PC-9 (cell line): ENCODE data around the gene CEP55. TPM values are rescaled to one million over a fixed set of nuclear protein-coding genes. Genes with fewer than 3 reads are reported as not detected.

Experiments
- BruUV-seq: library from RNA; stranded (reverse); fragments of 400-500 nt; replicated peaks from 2 replicates; lab custom pipeline; 2021; lab: Mats Ljungman, UMichigan
- CTCF ChIA-PET: fragments of 300-600 bp; sonication (Branson Sonifier 250); formaldehyde crosslinking; loops from one replicate; lab custom pipeline; 2022; ENCODE audit warnings: antibody characterized with exemption; lab: Charles Lee
- POLR2A ChIA-PET: fragments of 300-600 bp; sonication (Branson Sonifier 250); formaldehyde crosslinking; loops from one replicate; lab custom pipeline; 2022; ENCODE audit warnings: antibody characterized with exemption; ENCODE audit not compliant: unreplicated experiment; lab: Charles Lee
- DNase-seq, 2 experiments: peaks; one replicate each; pipeline versions ENCODE4 v3.0.0 to v3.0.0-alpha.2; 2015 to 2022; ENCODE audit warnings: mixed read lengths in 1 of 2
- H2AFZ ChIP-seq: fragments of 200-600 bp; sonication (generic); 2 replicates; pipeline ENCODE4 v1.8.1; 2017; ENCODE audit warnings: antibody characterized with exemption
- H3F3A ChIP-seq: fragments of 200-600 bp; sonication (generic); 2 replicates; pipeline ENCODE4 v1.8.1; 2017; ENCODE audit warnings: antibody characterized with exemption, mild to moderate bottlenecking, low read depth; ENCODE audit not compliant: insufficient read depth
- H3K27ac ChIP-seq: fragments of 200-600 bp; sonication (generic); 2 replicates; pipeline ENCODE4 v1.6.1; 2016; ENCODE audit warnings: mixed run types
- H3K27me3 ChIP-seq: fragments of 200-600 bp; sonication (generic); 2 replicates; pipeline ENCODE4 v1.6.1; 2016; ENCODE audit warnings: low read depth, mixed run types; ENCODE audit not compliant: insufficient read depth
- H3K36me3 ChIP-seq: fragments of 200-600 bp; sonication (generic); 2 replicates; pipeline ENCODE4 v1.6.1; 2016; ENCODE audit warnings: low read depth, mixed run types
- H3K4me1 ChIP-seq: fragments of 200-600 bp; sonication (generic); replicated peaks from 2 replicates; pipeline ENCODE4 v1.6.1; 2016; ENCODE audit warnings: mixed run types; ENCODE audit not compliant: insufficient read depth
- H3K4me2 ChIP-seq: fragments of 200-600 bp; sonication (generic); 2 replicates; pipeline ENCODE4 v1.6.1; 2017; ENCODE audit warnings: mixed run types
- H3K4me3 ChIP-seq: fragments of 200-600 bp; sonication (generic); 2 replicates; pipeline ENCODE4 v1.6.1; 2016; ENCODE audit warnings: mixed run types
- H3K79me2 ChIP-seq: fragments of 200-600 bp; sonication (generic); 2 replicates; pipeline ENCODE4 v1.6.1; 2017; ENCODE audit warnings: low read depth, mixed run types
- H3K9me2 ChIP-seq: fragments of 200-600 bp; sonication (generic); 2 replicates; pipeline ENCODE4 v1.8.1; 2017; ENCODE audit warnings: mild to moderate bottlenecking; ENCODE audit not compliant: insufficient read depth
- H3K9me3 ChIP-seq: fragments of 200-600 bp; sonication (generic); 2 replicates; pipeline ENCODE4 v1.8.1; 2016; ENCODE audit warnings: low read depth; ENCODE audit not compliant: insufficient read depth
- H4K20me1 ChIP-seq: fragments of 200-600 bp; sonication (generic); 2 replicates; pipeline ENCODE4 v1.8.1; 2017; ENCODE audit not compliant: insufficient read depth
- CTCF ChIP-seq: fragments of 200-600 bp; sonication (generic); conservative IDR thresholded peaks from 2 replicates; pipeline ENCODE4 v1.6.1; 2017; ENCODE audit warnings: mixed run types, antibody characterized with exemption, mild to moderate bottlenecking, moderate library complexity
- EZH2 ChIP-seq: fragments of 200-600 bp; sonication (generic); IDR thresholded peaks from 2 replicates; pipeline ENCODE4 v1.8.0; 2017; ENCODE audit warnings: antibody characterized with exemption, low read depth
- intact Hi-C: fragments of 100-400 bp; cut with micrococcal nuclease; formaldehyde crosslinking; loops from one replicate; pipeline ENCODE4 v1.10.0; 2022; ENCODE audit not compliant: unreplicated experiment
- total RNA-seq: library from RNA; stranded (reverse); gene quantifications from 2 replicates; pipeline ENCODE4 v1.2.3, GENCODE V29; 2021

Gene CEP55
- total RNA-seq, 1 experiment from 2014 or later = 38.9 TPM

GRCh38 chr10:93554760-93555432 lies 58.5 kb downstream of the CEP55 start:
- Histone ChIP-seq H3K9me3 (no peaks in the 10 kb centered on the region), H4K20me1 (no peaks in the 10 kb centered on the region), H3K4me1 (peaks cover 12% of the 10 kb centered on the region), H3K79me2 (no peaks in the 10 kb centered on the region), H3K4me3 (no peak overlapping the region), H3K27ac (no peak overlapping the region), H3K36me3 (no peaks in the 10 kb centered on the region), H3K9me2 (no peaks in the 10 kb centered on the region), H3F3A (peaks cover 6% of the 10 kb centered on the region), H2AFZ (no peak overlapping the region), H3K4me2 (no peak overlapping the region), H3K27me3 (no peaks in the 10 kb centered on the region)
- POLR2A ChIA-PET = interaction anchor here (0.8 kb wide), 1 partner anchor 126 kb away, joined by 3 read pairs; no protein-coding TSS in a partner anchor
- intact Hi-C loops = loop anchor here (1.0 kb wide), 1 partner anchor 125 kb away; no protein-coding TSS in a partner anchor
- TF ChIP-seq EZH2 = no peak
- peak; percentile 69 for TF ChIP-seq CTCF
- no TSS peak for BruUV-seq
- CTCF ChIA-PET = interaction anchor here (0.6 to 1.8 kb wide), 4 partner anchors 59 to 261 kb away, joined by 3 to 11 read pairs (median 6); no protein-coding TSS in a partner anchor
- peak; percentile 48 to 54 for DNase-seq

DNA sequence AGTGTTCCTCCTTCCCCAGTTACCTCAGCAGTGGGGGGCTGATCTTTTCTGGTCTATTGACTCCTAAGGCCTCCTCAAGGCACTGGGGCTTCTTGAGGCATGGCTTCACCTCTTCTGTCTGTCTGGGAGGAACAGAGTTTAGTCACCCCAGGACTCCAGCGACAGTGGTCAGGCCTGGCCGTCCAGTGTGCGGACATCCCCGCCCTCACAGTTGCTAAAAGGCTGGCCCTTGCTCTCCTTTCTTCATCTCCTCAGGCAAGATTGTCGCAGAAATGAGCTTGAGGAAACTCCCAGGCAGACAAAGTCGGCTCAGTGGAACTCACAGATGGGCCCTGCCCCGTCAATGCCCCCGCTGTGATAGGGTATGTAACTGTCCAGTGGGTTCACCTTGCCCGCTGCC lies 63.1 kb downstream of the CEP55 start:
- no TSS peak for BruUV-seq
- Histone ChIP-seq H3K4me3 (no peak overlapping the region; the same call in 1 of the 2 replicates), H3K4me1 (peaks cover 15% of the 10 kb centered on the region), H4K20me1 (no peaks in the 10 kb centered on the region), H3K36me3 (no peaks in the 10 kb centered on the region), H3K27ac (peak overlapping the region; percentile 71), H3F3A (peaks cover 12% of the 10 kb centered on the region), H3K9me3 (no peaks in the 10 kb centered on the region), H3K79me2 (no peaks in the 10 kb centered on the region), H3K4me2 (peak overlapping the region; percentile 64), H3K27me3 (no peaks in the 10 kb centered on the region), H3K9me2 (no peaks in the 10 kb centered on the region), H2AFZ (no peak overlapping the region)
- intact Hi-C loops = no loop called here
- DNase-seq = peak in 1 of 2 experiments; percentile 38
- POLR2A ChIA-PET = no interaction called here
- TF ChIP-seq EZH2 (no peak), CTCF (no peak)
- CTCF ChIA-PET = interaction anchor here (0.6 kb wide), 1 partner anchor 15 kb away, joined by 4 read pairs; no protein-coding TSS in a partner anchor

DNA sequence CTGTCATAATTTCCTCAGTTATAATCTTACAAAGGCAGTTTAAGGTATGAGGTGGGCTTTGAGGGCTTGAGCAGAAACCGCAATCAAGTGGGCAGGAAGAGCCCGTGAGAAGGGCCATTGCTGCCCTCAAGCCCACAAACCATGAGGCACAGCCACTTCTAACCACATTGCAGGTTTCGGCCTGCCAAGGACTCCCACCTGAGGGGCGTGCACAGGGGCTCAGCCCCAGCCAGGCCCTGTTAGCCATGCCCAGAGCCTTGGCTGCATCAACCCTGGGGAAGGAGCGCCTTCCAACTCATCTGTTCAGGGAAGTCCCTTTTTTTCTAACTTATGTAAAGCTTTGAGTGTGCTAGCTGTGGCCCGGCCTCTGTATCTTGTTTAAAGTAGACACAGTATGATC lies 64.1 kb downstream of the CEP55 start:
- peak overlapping the region; percentile 64 for H3K4me2 ChIP-seq
- no peaks in the 10 kb centered on the region for H3K79me2 ChIP-seq
- H3K4me3 ChIP-seq = no peak overlapping the region
- H4K20me1 ChIP-seq = no peaks in the 10 kb centered on the region
- H3K4me1 ChIP-seq = peaks cover 10% of the 10 kb centered on the region
- no peaks in the 10 kb centered on the region for H3K9me3 ChIP-seq
- ChIA-PET POLR2A (interaction anchor here (0.6 kb wide), 1 partner anchor 712 kb away, joined by 3 read pairs; the partner anchor contains the start of gene EXOC6), CTCF (no interaction called here)
- no peak overlapping the region for H2AFZ ChIP-seq
- intact Hi-C loops = no loop called here
- BruUV-seq = no TSS peak
- TF ChIP-seq EZH2 (no peak), CTCF (no peak)
- no peaks in the 10 kb centered on the region for H3K36me3 ChIP-seq
- peaks cover 8% of the 10 kb centered on the region; the same call in 1 of the 2 replicates for H3F3A ChIP-seq
- H3K9me2 ChIP-seq = no peaks in the 10 kb centered on the region
- no peak overlapping the region for H3K27ac ChIP-seq
- no peak for DNase-seq
- H3K27me3 ChIP-seq = no peaks in the 10 kb centered on the region
